COLO668 (cell line): ENCODE results near the gene C1orf167.

Experiments
- DNase-seq: peaks from one replicate; lab custom pipeline; 2025; ENCODE audit not compliant: unreplicated experiment; lab: John Stamatoyannopoulos, UW

C1orf167 gene

DNA sequence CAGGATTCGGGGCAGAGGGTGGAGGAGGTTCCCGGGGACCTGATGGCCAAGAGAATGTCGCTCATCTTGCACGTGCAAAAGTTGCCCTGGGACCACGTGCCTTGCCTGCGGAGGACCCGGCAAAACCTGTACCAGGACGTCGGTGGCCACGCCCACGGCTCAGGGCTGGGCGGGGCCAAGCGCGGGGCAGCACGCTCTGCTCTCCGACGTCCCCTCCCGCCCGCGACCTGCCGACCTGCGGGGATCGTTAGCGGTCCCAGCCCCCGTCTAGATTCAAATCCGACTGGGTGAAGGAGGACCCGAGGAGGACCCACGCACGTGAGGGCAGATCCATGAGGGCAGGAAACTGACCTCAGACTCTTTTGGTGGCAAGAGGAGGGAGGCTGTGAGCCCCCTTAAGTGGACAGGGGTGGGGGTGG is at the start of gene C1orf167:
Gene C1orf167, plus strand, starts transcription at position 206 of the 419 bp plus-strand sequence. CDS start 2,208 bp downstream, outside the sequence.
- DNase-seq: no peak

DNA sequence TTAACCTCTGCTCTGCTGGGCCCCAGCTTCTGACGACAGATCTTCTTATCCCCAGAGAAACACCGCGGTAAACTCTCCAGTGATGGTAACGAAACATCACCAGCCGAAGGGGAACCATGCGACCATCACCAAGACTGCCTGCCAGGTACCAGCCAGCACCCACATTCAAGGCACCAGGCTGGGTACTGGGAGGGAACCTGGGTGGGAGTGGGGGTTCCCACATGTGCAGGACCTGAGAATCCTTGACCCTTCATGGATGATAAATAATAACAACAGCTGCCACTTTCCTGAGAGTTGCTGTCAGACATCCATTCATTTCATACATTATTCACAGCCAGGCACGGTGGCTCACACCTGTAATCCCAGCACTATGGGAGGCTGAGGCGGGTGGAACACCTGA is 49.7 kb upstream of the C1orf167 start:
- DNase-seq: no peak

GRCh38 chr1:11713095-11713494 is 48.9 kb upstream of the C1orf167 start:
- no peak for DNase-seq

- no peak for DNase-seq
Measured at GRCh38 chr1:11714831-11715575, 47.0 kb upstream of the C1orf167 start.

DNA sequence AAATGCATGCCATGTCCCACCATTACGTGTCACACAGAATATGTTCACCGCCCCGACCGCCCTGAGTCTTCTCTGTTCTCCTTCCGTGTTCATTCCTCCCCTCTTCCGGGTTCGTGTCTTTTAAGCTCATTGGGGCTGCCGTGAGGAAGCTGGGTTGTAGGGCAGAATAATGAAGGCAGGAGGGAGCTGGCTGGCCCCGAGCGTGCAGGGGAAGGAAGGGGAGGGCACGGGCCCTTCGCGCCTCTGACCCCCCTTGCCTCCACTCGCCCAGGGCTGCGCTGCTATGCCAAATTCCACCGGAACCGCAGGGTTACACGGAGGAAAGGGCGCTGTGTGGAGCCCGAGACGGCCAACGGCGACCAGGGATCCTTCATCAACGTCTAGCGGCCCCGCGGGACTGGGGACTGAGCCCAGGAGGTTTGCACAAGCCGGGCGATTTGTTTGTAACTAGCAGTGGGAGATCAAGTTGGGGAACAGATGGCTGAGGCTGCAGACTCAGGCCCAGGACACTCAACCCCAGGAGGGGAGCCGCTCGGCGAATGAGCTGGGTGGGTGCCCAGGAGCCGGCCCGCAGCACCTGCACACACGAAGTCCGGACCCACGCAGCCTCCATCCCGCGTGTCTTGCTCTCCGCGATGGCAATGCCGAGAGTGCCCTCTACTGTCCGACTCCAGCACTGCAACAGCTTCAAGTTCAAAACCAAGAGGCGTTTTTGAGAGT is 42.5 kb upstream of the C1orf167 start:
- peak; percentile 76 for DNase-seq

GRCh38 chr1:11720033-11720376 is 42.0 kb upstream of the C1orf167 start:
- DNase-seq: no peak

DNA sequence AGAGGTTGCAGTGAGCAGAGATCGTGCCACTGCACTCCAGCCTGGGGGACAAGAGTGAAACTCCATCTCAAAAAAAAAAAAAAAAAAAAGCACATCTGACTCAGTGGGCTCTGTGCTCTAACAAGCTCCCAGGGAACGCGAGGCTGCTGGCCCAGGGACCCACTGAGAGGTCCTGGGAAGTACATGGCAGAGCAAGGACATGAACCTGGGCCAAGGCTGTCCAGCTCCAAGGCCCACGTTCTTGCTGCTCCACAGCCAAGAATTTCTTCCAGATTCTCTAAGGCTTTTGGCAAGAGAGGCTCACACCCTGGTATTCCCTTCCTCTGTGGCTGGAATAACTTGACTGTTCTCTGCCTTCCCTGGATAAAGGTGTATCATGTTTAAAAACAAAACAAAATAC is 41.5 kb upstream of the C1orf167 start:
- no peak for DNase-seq

DNA sequence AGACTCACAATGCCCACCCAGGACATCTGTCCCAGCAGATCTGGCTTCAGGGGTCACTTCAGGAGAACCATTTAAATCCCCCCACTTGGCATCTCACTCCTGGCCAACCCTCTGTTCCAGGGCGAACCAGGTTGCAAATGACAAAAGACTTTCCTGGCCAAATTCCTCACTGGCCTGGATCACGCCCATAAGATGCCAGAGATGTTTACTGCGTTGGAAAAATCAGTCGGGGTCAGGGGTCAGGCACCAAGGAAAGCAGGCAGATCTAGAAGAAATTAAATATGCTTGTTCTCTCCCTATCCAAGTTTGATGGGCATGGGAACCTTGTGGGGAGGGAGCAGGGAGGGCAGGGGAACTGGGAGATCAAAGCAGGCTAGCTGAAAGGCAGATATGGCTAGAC is 40.7 kb upstream of the C1orf167 start:
- no peak for DNase-seq

- DNase-seq: no peak
Measured at GRCh38 chr1:11722538-11722937, 39.5 kb upstream of the C1orf167 start.

DNA sequence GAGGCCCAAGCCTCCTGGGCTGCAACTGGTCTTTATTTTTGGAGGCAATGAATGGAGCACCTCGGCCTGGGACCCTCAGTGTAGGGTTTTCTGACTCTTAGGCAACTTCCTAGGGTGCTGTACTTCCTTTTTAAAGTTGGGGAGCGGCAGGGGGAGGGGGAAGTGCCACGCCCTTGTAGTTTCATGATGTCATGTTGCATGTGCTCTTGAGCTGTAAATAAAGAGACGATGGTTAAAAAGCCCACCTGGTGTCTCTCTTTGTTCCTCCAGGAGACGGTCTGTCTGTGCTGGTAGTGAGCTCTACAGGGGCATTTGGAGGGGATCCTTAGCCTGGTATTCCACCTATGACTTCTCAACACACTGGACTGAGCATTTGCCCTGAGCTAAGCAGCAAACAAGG is 36.4 kb upstream of the C1orf167 start:
- DNase-seq: no peak

DNA sequence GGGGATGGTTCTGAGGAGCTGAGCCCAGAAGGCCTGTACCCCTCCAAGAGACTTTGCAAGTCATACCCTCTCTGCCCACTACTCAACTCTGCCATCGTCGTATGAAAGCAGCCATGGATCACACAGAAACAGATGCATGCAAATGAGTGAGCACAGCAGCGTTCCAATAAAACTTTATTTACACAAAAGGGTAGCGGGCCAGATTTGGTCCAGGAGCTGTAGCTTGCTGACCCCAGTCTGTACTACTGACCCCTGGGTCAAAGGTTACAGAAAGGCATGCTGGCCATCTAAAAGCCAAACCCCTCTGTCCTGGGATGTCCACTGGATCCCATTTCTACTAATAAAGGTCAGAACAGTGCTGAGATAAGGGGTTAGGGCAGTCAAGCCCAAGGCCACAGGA is 34.9 kb upstream of the C1orf167 start:
- DNase-seq: no peak

DNA sequence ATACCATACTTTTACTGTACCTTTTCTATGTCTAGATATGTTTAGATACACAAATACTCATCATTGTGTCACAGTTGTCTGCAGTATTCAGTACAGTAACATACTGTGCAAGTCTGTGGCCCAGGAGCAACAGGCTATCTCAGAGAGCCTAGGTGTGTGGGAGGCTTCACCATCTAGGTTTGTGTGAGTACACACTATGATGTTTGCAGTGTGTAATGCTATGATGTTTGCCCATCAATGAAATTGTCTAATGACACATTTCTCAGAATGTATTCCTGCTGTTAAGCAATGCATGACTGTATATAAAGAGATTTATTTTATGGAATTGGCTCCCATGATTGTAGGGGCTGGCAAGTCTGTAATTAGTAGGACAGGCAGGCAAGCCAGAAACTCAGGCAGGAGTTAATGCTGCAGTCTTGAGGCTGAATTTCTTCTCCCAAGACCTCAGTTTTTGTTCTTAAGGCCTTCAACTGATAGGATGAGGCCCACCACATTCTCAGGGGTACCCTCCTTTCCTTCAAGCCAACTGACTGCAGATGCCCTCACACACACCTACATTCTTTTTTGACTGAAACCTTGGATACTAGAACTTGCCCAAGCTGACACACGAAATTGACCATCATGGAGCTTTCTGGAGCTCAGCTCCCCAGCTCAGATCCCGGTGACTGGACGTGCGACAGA is 33.7 kb upstream of the C1orf167 start:
- DNase-seq: no peak

DNA sequence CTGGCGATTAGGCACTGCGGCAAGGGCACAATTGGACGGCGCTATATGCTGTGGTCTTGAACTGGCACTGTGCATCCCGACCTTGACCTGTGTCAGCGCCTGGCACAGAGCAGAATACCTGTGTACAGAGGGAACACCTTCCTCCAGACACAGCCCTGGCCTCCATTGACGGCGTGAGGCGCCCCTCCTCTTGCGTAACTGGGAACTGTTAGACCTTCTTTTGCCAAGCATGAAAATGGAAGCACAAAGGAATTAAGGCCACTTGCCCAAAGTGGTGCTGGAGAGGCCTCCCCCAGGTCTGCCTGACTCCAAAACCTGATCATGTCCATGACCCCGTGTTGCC is 32.9 kb upstream of the C1orf167 start:
- DNase-seq: no peak

GRCh38 chr1:11729498-11730428 is 32.2 kb upstream of the C1orf167 start:
- no peak for DNase-seq

DNA sequence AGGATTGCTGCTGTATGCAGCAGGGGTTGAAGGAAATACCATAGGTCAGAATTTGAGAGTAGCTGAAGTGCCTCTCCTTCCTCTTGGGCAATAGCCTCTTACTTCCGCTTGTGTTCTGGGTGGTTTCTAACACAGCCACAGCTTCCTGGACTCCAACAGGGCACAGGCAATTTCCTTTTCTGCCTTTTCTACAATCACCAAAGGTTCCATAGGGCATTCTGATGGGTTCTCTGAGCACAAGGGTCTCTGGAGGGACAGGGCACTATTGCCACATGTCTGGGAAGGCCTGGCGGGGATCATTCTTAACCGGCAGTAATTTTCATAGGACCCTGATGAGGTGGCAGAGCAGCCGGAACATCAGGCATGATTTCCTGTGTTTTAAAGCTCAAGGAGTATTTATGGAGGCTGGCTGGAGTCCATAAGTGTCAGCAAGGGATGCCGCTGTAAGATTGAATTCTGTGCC is 31.5 kb upstream of the C1orf167 start:
- no peak for DNase-seq

DNA sequence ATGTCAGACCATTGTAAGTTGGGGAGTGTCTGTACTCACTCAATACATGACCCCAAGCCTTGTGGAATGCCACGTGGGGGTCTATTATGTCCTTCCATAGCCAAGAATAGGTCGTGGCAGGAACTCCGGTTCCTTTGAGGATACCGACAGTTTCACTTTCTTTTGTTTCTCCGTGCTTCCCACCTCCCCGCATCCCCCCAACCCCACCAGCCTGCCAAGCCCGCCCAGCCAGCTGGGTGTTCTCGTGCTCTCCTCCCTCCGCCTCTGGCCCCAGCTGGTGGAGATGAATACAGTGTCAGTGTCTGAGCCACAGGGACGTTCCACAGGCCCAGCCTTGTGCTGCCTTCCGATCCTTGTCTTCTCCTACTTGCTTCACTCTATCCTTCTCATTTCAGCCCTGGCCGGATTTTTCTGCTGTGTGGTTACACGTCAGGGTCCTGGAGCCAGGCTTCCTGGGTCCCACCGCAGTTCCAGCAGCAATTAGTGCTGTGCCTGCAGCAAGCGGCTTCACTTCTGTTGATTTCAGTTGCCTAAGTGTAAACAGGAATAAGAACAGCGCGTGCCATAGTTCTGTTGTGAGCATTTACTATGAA is 30.2 kb upstream of the C1orf167 start:
- DNase-seq: peak; percentile 50

GRCh38 chr1:11733306-11733705 is 28.7 kb upstream of the C1orf167 start:
- DNase-seq: no peak

GRCh38 chr1:11735531-11735853 is 26.5 kb upstream of the C1orf167 start:
- DNase-seq: no peak

- peak; percentile 96 for DNase-seq
Measured at GRCh38 chr1:11735854-11736745, 25.9 kb upstream of the C1orf167 start, which contains the start of gene AGTRAP. TSS of gene AGTRAP (plus strand) at chr1:11736136. CDS start at chr1:11736209, 73 bp downstream.
